ENCODE results near the gene CHAD.
"Not testable (repeated sequence)": the region's sequence is repeated elsewhere in the genome, so short reads cannot be mapped to it uniquely, and the experiment has no call there.

Gene CHAD

GRCh38 chr17:50426814-50427787, 41.6 kb downstream of the CHAD start:
- peak; percentile 39 for DNase-seq (ENCODE audit: low read depth)

GRCh38 chr17:50426472-50426782, 42.3 kb downstream of the CHAD start:
- no peak for DNase-seq (ENCODE audit: low read depth)

GRCh38 chr17:50425682-50426471, 42.8 kb downstream of the CHAD start, which contains the start of gene ACSF2:
TSS of gene ACSF2 (plus strand) at chr17:50426218. CDS start at chr17:50426262, 44 bp downstream.
- DNase-seq (ENCODE audit: low read depth): peak; percentile 55

GRCh38 chr17:50424996-50425681, 43.5 kb downstream of the CHAD start:
- DNase-seq (ENCODE audit: low read depth): no peak

GRCh38 chr17:50424246-50424995, 44.3 kb downstream of the CHAD start:
- DNase-seq (ENCODE audit: low read depth): no peak

- peak; percentile 90 for DNase-seq (ENCODE audit: low read depth)
Measured at GRCh38 chr17:50423553-50424159, 45.0 kb downstream of the CHAD start.

- DNase-seq (ENCODE audit: low read depth): no peak
Measured at GRCh38 chr17:50422738-50423137, 45.9 kb downstream of the CHAD start.

GRCh38 chr17:50421308-50422051, 47.2 kb downstream of the CHAD start:
- peak; percentile 72 for DNase-seq (ENCODE audit: low read depth)

GRCh38 chr17:50420419-50421112, 48.1 kb downstream of the CHAD start:
- DNase-seq (ENCODE audit: low read depth): peak; percentile 56

GRCh38 chr17:50419577-50419976, 49.1 kb downstream of the CHAD start:
- DNase-seq (ENCODE audit: low read depth): not testable (repeated sequence)

GRCh38 chr17:50414808-50415207, 53.9 kb downstream of the CHAD start:
- DNase-seq (ENCODE audit: low read depth): peak; percentile 64
